Activated CD8-positive, alpha-beta memory T cell treated with anti-CD3 and anti-CD28 coated beads for 24 hours (primary cell): Measurements from ENCODE around the gene HCN4.
"Not testable (repeated sequence)": the region's sequence is repeated elsewhere in the genome, so short reads cannot be mapped to it uniquely, and the experiment has no call there.

Source experiments
- DNase-seq: peaks from one replicate; pipeline ENCODE4 v3.0.0-alpha.2; 2020

Gene HCN4

DNA sequence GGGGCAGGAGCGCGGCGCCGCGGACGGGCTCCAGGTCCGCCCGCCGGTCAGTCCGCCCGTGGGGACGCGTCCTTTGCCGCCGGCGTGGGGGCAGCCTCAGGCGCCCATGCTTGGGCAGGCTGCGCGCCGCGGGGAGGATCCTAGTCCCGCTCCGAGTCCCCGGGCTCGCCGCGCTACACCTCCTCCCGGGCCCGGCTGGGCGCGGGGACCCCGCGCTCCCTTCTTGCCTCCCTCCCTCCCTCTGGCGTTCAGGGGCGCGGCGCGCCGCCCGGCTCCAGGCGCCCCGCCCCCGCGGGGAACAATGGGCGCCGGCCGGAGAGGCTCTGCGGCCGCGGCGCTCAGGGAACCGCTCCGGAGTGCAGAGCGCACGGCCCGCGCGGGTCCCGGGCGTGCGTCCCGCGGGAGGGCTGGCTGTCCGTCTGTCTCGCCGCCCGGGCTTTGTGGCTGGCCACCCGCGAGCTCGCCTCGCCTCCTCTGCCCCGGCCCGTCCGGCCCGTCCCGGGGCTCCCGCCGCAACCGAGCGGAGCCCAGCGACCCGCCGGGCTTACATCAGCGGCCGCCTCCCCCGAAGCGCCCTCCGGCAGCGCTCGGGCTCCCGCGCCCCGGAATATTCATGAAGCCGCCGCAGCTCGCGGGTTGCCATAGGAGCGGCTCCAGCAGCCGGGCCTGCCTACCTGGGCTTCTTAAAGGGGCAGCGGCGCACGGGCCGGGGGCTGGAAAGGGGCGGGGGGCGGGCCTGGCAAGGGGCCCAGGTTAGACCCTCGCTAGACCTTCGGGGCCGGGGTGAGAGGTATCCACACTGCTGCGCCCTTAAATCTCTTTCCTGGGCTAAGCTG is at the start of gene HCN4:
HCN4 (minus strand) TSS at position 658 of the 836 bp plus-strand sequence. CDS start 688 bp downstream, outside the sequence.
- no peak for DNase-seq

DNA sequence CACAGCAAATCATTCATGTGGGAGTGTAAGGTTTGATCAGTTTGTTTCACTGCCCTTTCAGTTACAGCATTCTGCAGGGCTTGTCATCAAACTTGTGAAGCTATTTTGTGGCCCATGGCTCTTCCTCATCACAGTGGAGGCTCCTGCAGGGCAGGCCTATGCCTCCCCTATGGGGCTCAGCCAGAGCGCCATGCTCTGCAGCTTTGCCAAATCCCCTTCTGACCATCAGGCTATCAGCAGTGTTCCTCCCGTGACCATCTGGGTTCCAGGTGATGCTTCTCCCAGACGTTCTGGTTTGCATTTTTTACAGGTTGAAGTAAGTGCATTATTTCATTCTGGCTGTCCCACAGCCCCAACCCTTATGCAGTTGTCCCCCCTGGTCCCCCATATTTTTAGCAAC is 46.1 kb upstream of the HCN4 start:
- DNase-seq = no peak

- DNase-seq = no peak
Observed at GRCh38 chr15:73403171-73403570, 34.4 kb upstream of the HCN4 start.

- not testable (repeated sequence) for DNase-seq
Observed at GRCh38 chr15:73400222-73400621, 31.5 kb upstream of the HCN4 start.

DNA sequence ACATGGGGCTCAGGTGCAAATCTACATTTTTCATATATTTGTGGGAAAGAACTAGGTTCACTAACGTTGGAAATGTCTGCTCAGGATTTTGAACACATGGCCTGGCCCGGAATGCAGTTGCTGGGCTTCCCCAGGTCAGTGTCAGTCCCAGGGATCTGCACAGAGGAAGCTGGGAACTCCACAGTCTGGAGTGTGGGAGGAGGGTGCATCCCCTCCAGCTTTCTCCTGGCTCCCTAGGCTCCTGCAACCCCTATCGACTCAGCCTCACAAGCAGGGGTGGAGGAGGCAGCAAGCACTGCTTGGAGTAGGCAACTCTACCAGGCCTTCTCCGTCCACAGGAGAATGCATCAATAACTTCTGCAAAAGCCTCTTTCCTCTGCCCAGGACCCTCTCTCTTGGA is 30.1 kb upstream of the HCN4 start:
- no peak for DNase-seq

DNA sequence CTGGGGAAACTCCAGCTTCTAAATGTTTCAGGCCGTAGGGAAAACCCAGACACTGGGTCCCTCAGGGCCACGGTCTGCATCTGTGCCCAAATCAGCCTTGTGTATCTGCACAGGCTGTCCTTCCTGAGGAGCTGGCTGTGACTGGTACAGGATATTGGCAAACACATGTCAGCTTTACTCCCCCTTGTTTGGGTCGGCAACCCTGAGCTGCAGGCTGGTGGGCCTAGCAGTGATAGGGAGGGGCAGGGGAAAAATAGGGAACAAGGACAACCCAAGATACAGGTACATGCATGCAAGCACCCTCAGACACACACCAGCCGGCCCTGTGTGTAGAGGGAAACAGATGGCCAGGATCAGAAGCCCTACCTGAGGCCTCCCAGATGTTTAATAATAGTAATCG is 28.7 kb upstream of the HCN4 start:
- no peak for DNase-seq

DNA sequence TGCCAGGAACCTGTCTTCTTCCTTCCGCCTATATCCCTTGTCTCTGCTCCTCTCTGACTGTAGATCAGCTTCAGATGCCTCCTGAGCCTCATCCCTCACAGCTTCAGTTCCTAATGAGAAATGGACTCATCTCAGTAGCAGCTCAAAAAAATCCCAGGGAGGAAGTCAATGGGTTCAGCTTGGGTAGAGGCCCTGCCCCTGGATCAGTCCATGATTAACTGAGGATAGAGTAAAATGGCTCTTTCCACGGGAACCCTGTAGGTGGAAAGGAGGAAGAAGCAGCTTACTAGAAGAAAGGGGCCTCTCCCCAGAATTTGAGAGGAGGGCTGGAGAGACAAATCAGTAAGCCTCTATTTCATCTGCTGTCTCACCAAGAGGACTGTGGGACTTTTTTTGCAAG is 26.9 kb upstream of the HCN4 start:
- no peak for DNase-seq

DNA sequence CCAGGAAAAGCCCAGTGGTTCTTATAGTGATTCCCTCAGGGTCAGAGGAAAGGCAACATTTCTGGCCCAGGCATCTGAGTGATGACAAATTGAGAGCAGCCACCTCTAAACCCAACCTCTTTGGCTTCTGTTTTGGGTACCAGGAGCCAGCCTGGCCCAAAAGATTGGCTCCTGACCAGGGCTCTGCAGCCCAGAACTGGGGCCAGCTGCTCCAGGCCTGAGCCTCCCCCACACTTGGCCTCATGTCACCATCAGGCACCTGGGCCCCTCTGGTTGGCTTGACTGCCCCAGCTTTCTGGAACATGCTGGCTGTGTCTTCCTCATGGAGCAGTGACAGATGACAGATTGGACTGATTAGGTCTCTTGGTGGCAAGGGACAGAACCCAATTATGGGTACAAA is 26.0 kb upstream of the HCN4 start:
- no peak for DNase-seq

GRCh38 chr15:73393336-73393735 is 24.6 kb upstream of the HCN4 start:
- DNase-seq = no peak

DNA sequence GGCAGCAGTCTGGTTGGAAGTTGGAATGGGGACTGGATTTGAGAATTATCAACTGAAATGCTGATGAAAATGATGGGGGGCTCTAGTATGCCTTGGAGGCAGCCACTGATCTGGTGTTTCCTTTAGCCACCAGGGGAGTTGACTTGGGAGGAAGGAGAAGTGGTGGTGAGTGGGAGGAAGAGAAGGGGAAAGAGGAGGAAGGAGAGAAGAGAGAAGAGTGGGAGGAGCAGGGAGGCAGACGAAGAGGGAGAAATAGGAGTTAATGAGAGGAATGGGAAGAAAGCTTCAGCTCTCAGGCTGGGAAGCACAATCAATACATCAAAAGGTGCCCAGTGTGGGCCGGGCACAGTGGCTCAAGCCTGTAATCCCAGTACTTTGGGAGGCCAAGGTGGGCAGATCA is 23.3 kb upstream of the HCN4 start:
- no peak for DNase-seq

DNA sequence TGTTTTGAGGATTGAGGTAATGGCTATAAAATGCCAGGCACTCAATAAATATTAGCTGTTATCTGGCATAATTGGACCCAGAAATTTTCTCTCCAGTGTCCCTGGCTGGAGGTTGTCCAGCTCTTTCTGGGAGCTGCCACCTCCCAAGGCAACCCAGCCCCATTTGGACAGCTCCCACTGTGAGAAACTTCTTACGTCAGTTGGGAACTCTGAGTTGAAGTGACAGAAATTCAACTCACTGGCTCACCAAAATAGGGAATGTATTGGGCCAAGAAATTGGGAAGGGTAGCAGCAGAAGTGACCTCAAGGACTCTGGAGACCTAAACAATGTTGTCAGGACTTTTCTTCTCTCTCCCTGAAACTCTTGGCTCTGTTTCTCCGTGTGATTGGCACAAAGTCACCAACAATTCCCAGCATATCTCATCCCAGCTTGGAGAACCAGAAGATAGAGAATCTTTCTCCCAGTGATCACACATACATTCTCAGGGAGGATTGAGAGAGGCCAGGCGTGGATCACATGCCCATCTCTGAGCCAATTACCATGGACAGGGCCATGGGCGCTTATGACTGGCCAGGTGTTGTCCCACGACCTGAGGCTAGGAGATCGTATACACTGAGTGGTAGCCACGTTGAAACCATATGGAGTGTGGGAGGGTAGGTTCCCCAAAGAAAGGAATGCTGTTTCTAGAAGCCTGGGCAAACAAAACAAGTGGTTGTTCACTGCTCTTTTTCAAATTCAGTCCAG is 22.5 kb upstream of the HCN4 start:
- no peak for DNase-seq

- no peak for DNase-seq
Observed at GRCh38 chr15:73389971-73390544, 21.3 kb upstream of the HCN4 start.

DNA sequence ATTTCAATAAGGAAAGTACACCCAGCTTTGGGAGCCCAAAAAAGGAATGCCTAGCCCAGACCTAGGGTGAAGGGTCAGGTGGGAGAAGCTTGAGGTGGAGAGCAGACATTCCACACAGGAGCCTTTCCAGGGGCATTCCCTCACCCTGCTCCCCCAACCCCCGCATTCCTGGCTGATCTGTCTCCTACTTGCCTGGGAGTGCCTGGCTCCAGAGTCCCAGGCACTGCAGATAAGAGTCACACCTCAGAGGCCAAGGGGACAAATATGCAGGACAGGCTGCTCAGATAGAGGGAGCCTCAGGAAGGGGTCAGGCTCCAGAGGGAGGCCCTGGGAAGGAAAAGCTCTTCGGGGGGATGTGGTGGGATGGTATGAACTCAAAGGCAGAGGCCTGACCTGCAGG is 20.8 kb upstream of the HCN4 start:
- DNase-seq = no peak

DNA sequence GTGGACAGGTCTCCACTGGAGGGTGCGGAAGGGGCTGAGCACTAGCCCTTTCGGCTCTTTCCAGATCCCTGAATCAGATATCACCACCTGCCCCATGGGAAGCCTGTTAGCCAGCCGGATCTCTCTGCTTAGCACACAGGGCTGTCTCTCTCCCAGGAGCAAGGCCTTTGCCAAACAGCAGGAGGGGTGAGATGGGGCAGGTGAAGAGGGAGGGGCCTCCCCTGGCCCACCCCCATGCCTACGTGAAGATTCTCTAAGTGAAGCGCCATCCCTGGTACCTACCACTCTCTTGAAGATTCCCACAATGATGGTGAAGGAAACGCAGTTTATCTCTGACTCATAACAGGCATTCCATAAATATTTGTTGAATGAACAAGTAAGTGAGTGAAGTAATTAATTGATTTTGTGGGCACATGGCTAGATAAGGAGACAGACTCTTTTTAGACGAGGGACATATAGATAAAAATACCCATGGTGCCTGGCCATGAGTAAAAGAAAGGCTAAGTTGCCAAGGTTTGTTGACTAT is 19.6 kb upstream of the HCN4 start:
- no peak for DNase-seq

DNA sequence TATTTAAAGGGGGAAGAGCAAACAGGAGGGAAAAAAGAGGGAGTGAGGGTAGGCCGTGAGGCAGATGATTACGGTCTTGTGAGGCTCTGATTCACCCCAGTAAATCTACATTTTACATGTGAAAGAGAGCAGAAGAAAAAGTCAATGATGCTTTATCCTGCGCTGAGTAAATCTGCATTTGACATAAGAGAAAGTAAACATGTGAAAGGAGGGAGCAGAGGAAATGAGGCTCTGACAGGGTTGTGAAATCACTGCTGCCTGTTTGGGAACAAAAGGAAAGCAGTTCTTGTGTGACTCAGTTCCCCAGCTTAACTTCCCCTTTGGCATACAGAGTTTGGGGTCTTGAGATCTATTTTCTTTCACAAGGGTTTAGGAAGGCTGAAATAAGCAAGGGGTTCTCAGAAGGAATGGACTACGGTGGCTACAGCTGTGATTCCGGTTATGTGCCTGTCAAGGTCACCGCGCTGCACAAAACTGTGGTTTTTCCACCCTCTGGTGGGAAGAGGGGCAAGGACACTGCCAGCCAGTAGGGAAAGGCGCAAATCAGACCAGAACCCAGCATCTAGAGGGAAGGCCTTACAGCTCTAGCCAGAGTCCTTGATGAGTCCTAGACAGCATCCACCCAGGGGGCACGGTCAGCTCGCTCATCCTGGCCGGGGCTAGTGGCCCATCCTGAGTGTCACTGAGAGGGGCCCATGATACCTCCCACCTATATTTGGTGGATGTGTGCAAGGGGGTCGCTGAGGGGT is 18.9 kb upstream of the HCN4 start:
- DNase-seq = no peak

GRCh38 chr15:73386886-73387506 is 18.2 kb upstream of the HCN4 start:
- no peak for DNase-seq

DNA sequence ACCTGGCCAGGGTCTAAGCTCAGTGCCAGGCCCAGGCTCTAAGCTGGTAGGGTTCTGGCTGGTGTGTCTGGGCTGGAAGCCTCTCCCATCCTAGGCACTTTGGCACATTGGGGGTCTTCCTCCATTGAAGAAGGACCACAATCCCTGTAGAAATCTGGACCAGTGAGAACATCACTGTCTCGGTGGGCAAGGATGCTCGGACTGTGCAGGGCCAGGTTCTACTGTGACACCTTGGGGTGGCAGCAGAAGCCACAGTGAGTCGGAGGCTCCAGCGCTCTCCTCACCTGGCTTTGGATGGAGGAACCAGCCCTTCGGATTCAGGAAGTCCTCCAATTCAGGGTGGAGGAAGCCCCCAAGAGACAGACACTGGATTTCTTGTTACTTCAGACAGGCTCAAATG is 17.5 kb upstream of the HCN4 start:
- no peak for DNase-seq

GRCh38 chr15:73385205-73385604 is 16.4 kb upstream of the HCN4 start:
- no peak for DNase-seq

DNA sequence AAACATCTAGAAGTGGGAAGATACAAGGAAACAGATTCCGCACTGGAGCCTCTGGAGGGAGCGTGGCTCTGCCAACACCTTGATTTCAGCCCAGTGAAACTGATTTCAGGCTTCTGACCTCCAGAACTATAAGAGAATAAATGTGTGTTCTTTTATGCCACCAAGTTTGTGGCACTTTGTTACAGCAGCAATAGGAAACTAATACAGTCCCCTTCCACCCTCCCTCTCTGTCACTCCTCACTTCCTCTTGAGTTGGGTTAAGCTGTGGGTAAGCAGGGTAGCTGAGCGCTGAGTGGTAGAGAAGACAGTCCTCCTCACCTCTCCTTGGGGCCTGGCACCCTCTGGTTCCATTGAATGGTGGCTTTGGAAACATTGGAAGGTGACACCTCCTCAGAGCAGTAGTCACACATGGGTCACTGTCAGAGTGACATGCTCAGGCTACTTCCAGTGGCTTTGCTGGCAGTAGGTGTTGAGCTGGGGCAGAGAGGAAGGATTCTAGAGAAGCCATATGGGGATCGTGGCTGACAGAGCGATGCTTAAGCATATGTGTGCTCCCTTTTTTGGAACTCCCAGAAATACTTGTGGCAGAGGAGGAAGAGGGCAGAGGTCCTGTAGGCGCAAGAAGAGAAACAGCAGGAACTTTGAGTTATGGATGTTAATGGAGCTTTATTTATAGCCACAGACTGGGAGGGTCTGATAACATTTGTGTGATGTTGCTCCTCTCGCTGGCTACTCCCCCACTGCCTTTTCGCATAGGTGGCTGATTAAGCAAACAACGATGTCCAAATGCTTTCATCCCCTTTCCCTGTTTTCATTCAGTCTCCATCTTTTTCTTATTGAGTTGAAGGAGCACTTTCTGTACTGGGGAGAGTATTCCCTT is 14.8 kb upstream of the HCN4 start:
- DNase-seq = no peak

DNA sequence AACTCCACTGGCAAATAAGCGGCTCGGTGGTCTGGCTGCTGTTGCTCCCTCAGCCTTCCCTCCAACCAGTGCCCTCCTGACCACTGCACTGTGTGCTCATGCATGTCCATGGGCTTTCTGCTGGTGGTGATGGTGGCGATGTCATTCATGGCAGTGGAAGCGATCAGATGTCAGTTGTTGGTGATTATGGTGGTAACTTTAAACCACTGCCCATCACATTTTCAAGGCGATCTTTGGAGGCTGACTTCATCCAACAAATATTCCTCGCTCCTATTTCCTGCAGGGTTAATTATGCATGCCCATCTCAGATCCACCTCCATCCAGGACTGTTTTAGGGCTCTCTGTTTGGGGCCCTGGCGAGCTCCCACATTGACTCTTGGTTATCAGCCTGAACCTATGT is 13.4 kb upstream of the HCN4 start:
- no peak for DNase-seq

DNA sequence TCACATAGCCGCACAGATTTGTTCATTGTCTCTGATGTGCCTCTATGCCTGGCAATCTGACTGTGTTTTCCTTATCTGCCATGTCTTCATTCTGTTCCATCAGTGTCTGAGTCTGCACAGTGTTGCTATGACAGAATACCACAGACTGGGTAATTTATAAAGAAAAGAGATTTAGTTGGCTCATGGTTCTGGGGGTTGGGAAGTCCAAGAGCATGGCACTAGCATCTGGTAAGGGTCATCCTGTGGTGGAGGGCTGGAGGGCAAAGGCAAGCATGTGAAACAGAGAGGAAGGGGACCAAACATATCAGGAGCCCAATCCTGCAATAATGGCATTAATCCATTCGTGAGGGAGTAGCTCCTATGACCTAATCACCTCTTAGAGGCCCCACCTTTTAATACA is 11.9 kb upstream of the HCN4 start:
- no peak for DNase-seq

DNA sequence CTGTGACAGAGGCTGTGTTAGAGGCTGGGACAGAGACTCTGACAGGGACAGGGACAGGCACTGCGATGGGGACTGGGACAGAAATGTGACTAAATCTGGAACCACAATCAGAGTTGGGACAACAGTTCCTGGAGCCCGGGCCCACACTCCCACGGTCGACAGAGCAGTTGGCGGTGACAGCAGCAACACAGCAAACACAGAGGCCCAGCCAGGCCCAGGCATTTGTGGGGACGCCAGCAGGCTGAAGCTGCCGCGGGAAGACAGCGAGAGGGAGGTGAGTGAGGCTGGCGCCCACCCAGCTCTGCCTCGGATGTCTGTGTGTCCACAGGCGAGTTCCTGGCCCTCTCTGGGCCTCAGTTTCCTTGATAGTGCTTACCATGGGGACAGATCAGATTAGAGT is 9.3 kb upstream of the HCN4 start:
- DNase-seq = no peak
